DND-41 (cell line): ENCODE data around the gene ECE2.

Source experiments
- ATAC-seq: fragments of 200-7000 bp; cut with Tn5 transposase; 3 replicates; pipeline ENCODE4 v1.9.1; 2021; ENCODE audit warnings: low read depth; ENCODE audit not compliant: insufficient read depth
- DNase-seq: peaks from one replicate; pipeline ENCODE4 v3.0.0-alpha.2; 2020
- H2AFZ ChIP-seq: 2 replicates; pipeline ENCODE4 v1.6.0; 2012; ENCODE audit warnings: low read depth, low read length
- H3K27ac ChIP-seq: 2 replicates; pipeline ENCODE4 v1.5.1; 2012; ENCODE audit warnings: low read length, inconsistent platforms
- H3K27me3 ChIP-seq: fragments of 200-600 bp; sonication (generic); 2 replicates; pipeline ENCODE4 v1.6.0; 2012; ENCODE audit warnings: low read length, mild to moderate bottlenecking, inconsistent platforms; ENCODE audit not compliant: insufficient read depth, poor library complexity
- H3K36me3 ChIP-seq: 2 replicates; pipeline ENCODE4 v1.5.1; 2012; ENCODE audit warnings: low read length, inconsistent platforms; ENCODE audit not compliant: insufficient read depth
- H3K4me1 ChIP-seq: 2 replicates; pipeline ENCODE4 v1.5.1; 2012; ENCODE audit warnings: mild to moderate bottlenecking, low read length; ENCODE audit not compliant: insufficient read depth
- H3K4me2 ChIP-seq: 2 replicates; pipeline ENCODE4 v1.6.0; 2012; ENCODE audit warnings: mild to moderate bottlenecking, moderate library complexity, low read length, inconsistent platforms; ENCODE audit not compliant: insufficient read depth
- H3K4me3 ChIP-seq, 2 experiments: fragments of 200-600 bp in 1 of 2; shearing (Covaris generic) in 1 of 2; 2 replicates each; pipeline ENCODE4 v1.5.1; 2012 to 2016; ENCODE audit warnings: inconsistent platforms in 2 of 2, low read length in 2 of 2, mild to moderate bottlenecking in 2 of 2, low read depth in 1 of 2, moderate library complexity in 1 of 2
- H3K79me2 ChIP-seq: 2 replicates; pipeline ENCODE4 v1.6.0; 2012; ENCODE audit warnings: low read length, inconsistent platforms; ENCODE audit not compliant: insufficient read depth
- H3K9ac ChIP-seq: 2 replicates; pipeline ENCODE4 v1.6.0; 2012; ENCODE audit warnings: low read depth, mild to moderate bottlenecking, inconsistent platforms, low read length, moderate library complexity
- H3K9me3 ChIP-seq: 2 replicates; pipeline ENCODE4 v1.5.1; 2012; ENCODE audit warnings: low read length, moderate library complexity, mild to moderate bottlenecking, inconsistent platforms; ENCODE audit not compliant: insufficient read depth, severe bottlenecking
- H4K20me1 ChIP-seq: 2 replicates; pipeline ENCODE4 v1.6.0; 2012; ENCODE audit warnings: low read length; ENCODE audit not compliant: insufficient read depth
- CTCF ChIP-seq: IDR thresholded peaks from 2 replicates; pipeline ENCODE4 v1.5.1; 2012; ENCODE audit warnings: borderline replicate concordance, low read length, moderate library complexity, mild to moderate bottlenecking; ENCODE audit not compliant: poor library complexity, severe bottlenecking; ENCODE audit errors: extremely low read depth
- EZH2 ChIP-seq: IDR thresholded peaks from 3 replicates; pipeline ENCODE4 v1.6.1; 2012; ENCODE audit warnings: borderline replicate concordance, low read depth, mild to moderate bottlenecking, moderate library complexity, low read length, inconsistent platforms; ENCODE audit not compliant: severe bottlenecking

ECE2 gene

GRCh38 chr3:184322731-184323487 is 47.1 kb downstream of the ECE2 start:
- Histone ChIP-seq H3K27ac (no peak overlapping the region), H3K36me3 (peaks cover 97% of the 10 kb centered on the region), H3K4me3 (no peak overlapping the region), H3K4me1 (peaks cover 12% of the 10 kb centered on the region; the same call in 1 of the 2 replicates), H3K9me3 (no peaks in the 10 kb centered on the region), H4K20me1 (peaks cover 90% of the 10 kb centered on the region), H2AFZ (no peak overlapping the region), H3K4me2 (no peak overlapping the region), H3K27me3 (no peaks in the 10 kb centered on the region), H3K9ac (no peak overlapping the region), H3K79me2 (peaks cover 68% of the 10 kb centered on the region)
- no peak for DNase-seq
- ATAC-seq, result no peak
- TF ChIP-seq CTCF (no peak), EZH2 (no peak)

- ATAC-seq (no peak), DNase-seq (no peak)
- peaks cover 60% of the 10 kb centered on the region for H3K79me2 ChIP-seq
- H3K27me3 ChIP-seq, result no peaks in the 10 kb centered on the region
- H2AFZ ChIP-seq, result no peak overlapping the region
- H3K36me3 ChIP-seq, result peaks cover 99% of the 10 kb centered on the region
- H3K27ac ChIP-seq, result no peak overlapping the region
- no peaks in the 10 kb centered on the region for H3K9me3 ChIP-seq
- H3K4me1 ChIP-seq, result peaks cover 7% of the 10 kb centered on the region; the same call in 1 of the 2 replicates
- H3K4me2 ChIP-seq, result no peak overlapping the region
- no peak overlapping the region for H3K9ac ChIP-seq
- H4K20me1 ChIP-seq, result peaks cover 89% of the 10 kb centered on the region
- no peak overlapping the region for H3K4me3 ChIP-seq
- TF ChIP-seq CTCF, result no peak
- no peak for TF ChIP-seq EZH2
These were observed 47.9 kb downstream of the ECE2 start for GRCh38 chr3:184323696-184324095.

GRCh38 chr3:184325269-184325668 is 49.4 kb downstream of the ECE2 start:
- H3K79me2 ChIP-seq, result peaks cover 47% of the 10 kb centered on the region
- no peak overlapping the region for H2AFZ ChIP-seq
- H3K36me3 ChIP-seq, result peaks cover 100% of the 10 kb centered on the region
- H3K27ac ChIP-seq, result no peak overlapping the region
- H3K27me3 ChIP-seq, result no peaks in the 10 kb centered on the region
- H3K9ac ChIP-seq, result no peak overlapping the region
- no peak for TF ChIP-seq EZH2
- TF ChIP-seq CTCF, result no peak
- H3K4me2 ChIP-seq, result no peak overlapping the region
- H4K20me1 ChIP-seq, result peaks cover 77% of the 10 kb centered on the region
- H3K4me3 ChIP-seq, result no peak overlapping the region
- H3K9me3 ChIP-seq, result no peaks in the 10 kb centered on the region
- no peaks in the 10 kb centered on the region for H3K4me1 ChIP-seq
- no peak for DNase-seq
- no peak for ATAC-seq
